ENCODE results near the gene GLG1.

DNA sequence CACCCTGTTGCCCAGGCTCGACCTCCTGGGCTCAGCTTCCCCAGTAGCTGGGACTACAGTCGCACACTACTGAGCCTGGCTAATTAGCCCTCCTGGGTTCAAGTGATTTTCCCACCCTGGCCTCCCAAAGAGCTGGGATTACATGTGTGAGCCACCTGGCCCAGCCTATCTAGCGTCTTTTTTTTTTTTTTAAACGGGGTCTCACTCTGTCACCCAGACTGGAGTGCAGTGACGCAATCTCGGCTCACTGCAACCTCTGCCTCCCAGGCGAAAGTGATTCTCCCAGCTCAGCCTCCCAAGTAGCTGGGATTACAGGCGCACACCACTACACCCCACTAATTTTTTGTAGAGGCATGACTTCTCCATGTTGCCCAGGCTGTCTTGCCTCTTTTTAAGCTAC lies 33.3 kb downstream of the GLG1 start:
- TF ChIP-seq, protein P1, sequence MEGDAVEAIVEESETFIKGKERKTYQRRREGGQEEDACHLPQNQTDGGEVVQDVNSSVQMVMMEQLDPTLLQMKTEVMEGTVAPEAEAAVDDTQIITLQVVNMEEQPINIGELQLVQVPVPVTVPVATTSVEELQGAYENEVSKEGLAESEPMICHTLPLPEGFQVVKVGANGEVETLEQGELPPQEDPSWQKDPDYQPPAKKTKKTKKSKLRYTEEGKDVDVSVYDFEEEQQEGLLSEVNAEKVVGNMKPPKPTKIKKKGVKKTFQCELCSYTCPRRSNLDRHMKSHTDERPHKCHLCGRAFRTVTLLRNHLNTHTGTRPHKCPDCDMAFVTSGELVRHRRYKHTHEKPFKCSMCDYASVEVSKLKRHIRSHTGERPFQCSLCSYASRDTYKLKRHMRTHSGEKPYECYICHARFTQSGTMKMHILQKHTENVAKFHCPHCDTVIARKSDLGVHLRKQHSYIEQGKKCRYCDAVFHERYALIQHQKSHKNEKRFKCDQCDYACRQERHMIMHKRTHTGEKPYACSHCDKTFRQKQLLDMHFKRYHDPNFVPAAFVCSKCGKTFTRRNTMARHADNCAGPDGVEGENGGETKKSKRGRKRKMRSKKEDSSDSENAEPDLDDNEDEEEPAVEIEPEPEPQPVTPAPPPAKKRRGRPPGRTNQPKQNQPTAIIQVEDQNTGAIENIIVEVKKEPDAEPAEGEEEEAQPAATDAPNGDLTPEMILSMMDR (IDR thresholded peaks at IDR 0.05), result no peak
- no peak for TF ChIP-seq EHMT2 (IDR thresholded peaks at IDR 0.05; ENCODE audit: low read depth)
- TF ChIP-seq MYC (IDR thresholded peaks at IDR 0.05; ENCODE audit: borderline replicate concordance, low read length), result no peak
- TF ChIP-seq POLR2A (IDR thresholded peaks at IDR 0.05; ENCODE audit: low read length), result no peak
- TF ChIP-seq CEBPB (IDR thresholded peaks at IDR 0.05), result peak in 1 of 2 experiments; percentile 51; a peak in 2 of 4 replicates
- no peak for TF ChIP-seq RCOR1 (IDR thresholded peaks at IDR 0.05; ENCODE audit: low read depth, low read length)
- TF ChIP-seq RAD21 (conservative IDR thresholded peaks at IDR 0.05 in 1 of 2, IDR thresholded peaks at IDR 0.05 in 1 of 2), result no peak
- TF ChIP-seq USF2 (IDR thresholded peaks at IDR 0.05), result no peak
- TF ChIP-seq BHLHE40 (IDR thresholded peaks at IDR 0.05; ENCODE audit: low read depth, low read length), result no peak

All from A549 (cell line).